ENCODE results near the gene LACRT. TPM values are rescaled to one million over a fixed set of nuclear protein-coding genes. Genes with fewer than 3 reads are reported as not detected.

LACRT gene
- total RNA-seq, 1 donor from 2014 or later, result not detected

Other genes with a start within 250 kb of the LACRT start
- 156 and 221 TPM in 2 replicates for gene ITGA5, start 215.6 kb downstream of the LACRT start, total RNA-seq
- gene GTSF1, start 161.3 kb downstream of the LACRT start, total RNA-seq, result not detected in 2 replicates
- not detected in 2 replicates for gene NCKAP1L, start 137.1 kb downstream of the LACRT start, total RNA-seq
- gene PDE1B, start 85.3 kb downstream of the LACRT start, total RNA-seq, result 0.03 TPM in 1 of 2 replicates, not detected in the other
- gene PPP1R1A, start 46.2 kb downstream of the LACRT start, total RNA-seq, result 0.21 and 0.83 TPM in 2 replicates
- not detected in 2 replicates for gene DCD, start 13.5 kb upstream of the LACRT start, total RNA-seq
- not detected in 2 replicates for gene MUCL1, start 219.6 kb upstream of the LACRT start, total RNA-seq